Hepatocyte (in vitro differentiated cells): ENCODE data around the gene NFIX.
"Not testable (repeated sequence)": the region's sequence is repeated elsewhere in the genome, so short reads cannot be mapped to it uniquely, and the experiment has no call there.

Experiments used
- EZH2 ChIP-seq: fragments of 200-600 bp; sonication (generic); IDR thresholded peaks from 2 replicates; pipeline ENCODE4 v1.6.1; 2016; ENCODE audit warnings: antibody characterized with exemption, mild to moderate bottlenecking, borderline replicate concordance
- TF ChIP-seq, protein P1 (sequence below): fragments of 200-600 bp; sonication (generic); IDR thresholded peaks from 2 replicates; pipeline ENCODE4 v1.5.1; 2016; ENCODE audit warnings: antibody characterized with exemption, mild to moderate bottlenecking; ENCODE audit not compliant: poor library complexity

DNA sequence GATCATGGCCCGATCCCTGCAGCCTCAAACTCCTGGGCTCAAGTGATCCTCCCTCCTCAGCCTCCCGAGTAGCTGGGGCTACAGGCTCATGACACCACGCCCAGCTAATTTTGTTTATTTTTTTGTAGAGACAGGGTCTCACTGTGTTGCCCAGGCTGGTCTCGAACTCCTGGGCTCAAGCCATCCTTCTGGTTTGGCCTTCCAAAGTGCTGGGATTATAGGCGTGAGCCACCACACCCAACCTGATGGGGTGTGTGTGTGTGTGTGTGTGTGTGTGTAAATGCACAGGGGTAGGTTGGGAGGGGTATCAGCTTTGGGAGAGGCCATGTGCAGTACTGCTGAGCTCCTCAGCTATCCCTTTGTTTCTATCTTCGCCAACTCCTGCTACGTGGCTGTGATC lies 19.2 kb upstream of the NFIX start:
- TF ChIP-seq, protein P1, sequence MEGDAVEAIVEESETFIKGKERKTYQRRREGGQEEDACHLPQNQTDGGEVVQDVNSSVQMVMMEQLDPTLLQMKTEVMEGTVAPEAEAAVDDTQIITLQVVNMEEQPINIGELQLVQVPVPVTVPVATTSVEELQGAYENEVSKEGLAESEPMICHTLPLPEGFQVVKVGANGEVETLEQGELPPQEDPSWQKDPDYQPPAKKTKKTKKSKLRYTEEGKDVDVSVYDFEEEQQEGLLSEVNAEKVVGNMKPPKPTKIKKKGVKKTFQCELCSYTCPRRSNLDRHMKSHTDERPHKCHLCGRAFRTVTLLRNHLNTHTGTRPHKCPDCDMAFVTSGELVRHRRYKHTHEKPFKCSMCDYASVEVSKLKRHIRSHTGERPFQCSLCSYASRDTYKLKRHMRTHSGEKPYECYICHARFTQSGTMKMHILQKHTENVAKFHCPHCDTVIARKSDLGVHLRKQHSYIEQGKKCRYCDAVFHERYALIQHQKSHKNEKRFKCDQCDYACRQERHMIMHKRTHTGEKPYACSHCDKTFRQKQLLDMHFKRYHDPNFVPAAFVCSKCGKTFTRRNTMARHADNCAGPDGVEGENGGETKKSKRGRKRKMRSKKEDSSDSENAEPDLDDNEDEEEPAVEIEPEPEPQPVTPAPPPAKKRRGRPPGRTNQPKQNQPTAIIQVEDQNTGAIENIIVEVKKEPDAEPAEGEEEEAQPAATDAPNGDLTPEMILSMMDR: not testable (repeated sequence)
- not testable (repeated sequence) for TF ChIP-seq EZH2
